OCI-LY3 (cell line): ENCODE measurements around the gene BMP7.

Experiments used
- H2AFZ ChIP-seq: fragments of 200-600, 300-600 bp; shearing (Covaris generic); 2 replicates; pipeline ENCODE4 v1.6.0; 2014; ENCODE audit warnings: antibody characterized with exemption, low read depth, low read length
- H3K27ac ChIP-seq: fragments of 200-600, 300-600 bp; sonication (generic); 2 replicates; pipeline ENCODE4 v1.5.1; 2014; ENCODE audit warnings: mild to moderate bottlenecking, low read length, moderate library complexity, mixed read lengths
- H3K27me3 ChIP-seq: fragments of 200-600, 300-600 bp; sonication (generic); 2 replicates; pipeline ENCODE4 v1.6.1; 2014; ENCODE audit warnings: low read depth, low read length, mixed read lengths
- H3K36me3 ChIP-seq: fragments of 200-600, 300-600 bp; sonication (generic); replicated peaks from 2 replicates; pipeline ENCODE3; 2014; ENCODE audit warnings: low read depth, low read length, mixed read lengths
- H3K4me1 ChIP-seq: fragments of 300-600, 200-600 bp; sonication (generic); 2 replicates; pipeline ENCODE4 v1.6.1; 2014; ENCODE audit warnings: low read length, mixed read lengths
- H3K4me2 ChIP-seq: fragments of 200-600, 300-600 bp; sonication (generic); 2 replicates; pipeline ENCODE4 v1.6.1; 2014; ENCODE audit warnings: low read length, mixed read lengths
- H3K4me3 ChIP-seq: fragments of 300-600, 200-600 bp; sonication (generic); 2 replicates; pipeline ENCODE4 v1.5.1; 2014; ENCODE audit warnings: antibody characterized with exemption, mild to moderate bottlenecking, low read length, moderate library complexity
- H3K79me2 ChIP-seq: fragments of 300-600, 200-600 bp; shearing (Covaris generic); 2 replicates; pipeline ENCODE4 v1.6.1; 2014; ENCODE audit warnings: mild to moderate bottlenecking, low read length, mixed read lengths
- H3K9ac ChIP-seq: fragments of 300-600, 200-600 bp; shearing (Covaris generic); 2 replicates; pipeline ENCODE4 v1.6.0; 2014; ENCODE audit warnings: mild to moderate bottlenecking, low read length, moderate library complexity
- H3K9me3 ChIP-seq: fragments of 200-600, 300-600 bp; shearing (Covaris generic); 2 replicates; pipeline ENCODE4 v1.6.1; 2014; ENCODE audit warnings: low read length, mixed read lengths; ENCODE audit not compliant: insufficient read depth
- H4K20me1 ChIP-seq: fragments of 200-600, 300-600 bp; sonication (generic); 2 replicates; pipeline ENCODE4 v1.6.1; 2016; ENCODE audit warnings: low read length, mixed read lengths; ENCODE audit not compliant: insufficient read depth
- CTCF ChIP-seq: fragments of 200-600, 300-600 bp; sonication (generic); IDR thresholded peaks from 2 replicates; pipeline ENCODE4 v1.5.1; 2014; ENCODE audit warnings: antibody characterized with exemption, low read length, low read depth
- EZH2phosphoT487 ChIP-seq: fragments of 200-600 bp; shearing (Covaris generic); IDR thresholded peaks from 2 replicates; pipeline ENCODE4 v1.6.1; 2018; ENCODE audit warnings: antibody characterized with exemption, mixed run types, low read depth

The BMP7 gene

GRCh38 chr20:57278457-57278856 is 12.0 kb upstream of the BMP7 start:
- H3K4me3 ChIP-seq: no peak overlapping the region
- H3K9me3 ChIP-seq: peaks cover 5% of the 10 kb centered on the region; the same call in 1 of the 2 replicates
- H3K27ac ChIP-seq: no peak overlapping the region
- H4K20me1 ChIP-seq: no peaks in the 10 kb centered on the region
- H3K4me1 ChIP-seq: no peaks in the 10 kb centered on the region
- H3K79me2 ChIP-seq: no peaks in the 10 kb centered on the region
- TF ChIP-seq CTCF (no peak), EZH2phosphoT487 (no peak)
- H3K36me3 ChIP-seq: no peaks in the 10 kb centered on the region
- no peak overlapping the region for H2AFZ ChIP-seq
- H3K4me2 ChIP-seq: no peak overlapping the region
- H3K9ac ChIP-seq: no peak overlapping the region
- H3K27me3 ChIP-seq: peaks cover 78% of the 10 kb centered on the region

GRCh38 chr20:57277398-57278105 is 11.1 kb upstream of the BMP7 start:
- H4K20me1 ChIP-seq: no peaks in the 10 kb centered on the region
- peaks cover 5% of the 10 kb centered on the region; the same call in 1 of the 2 replicates for H3K9me3 ChIP-seq
- peaks cover 71% of the 10 kb centered on the region for H3K27me3 ChIP-seq
- H3K36me3 ChIP-seq: no peaks in the 10 kb centered on the region
- no peak overlapping the region for H3K9ac ChIP-seq
- no peak overlapping the region for H2AFZ ChIP-seq
- no peak overlapping the region for H3K4me2 ChIP-seq
- no peaks in the 10 kb centered on the region for H3K4me1 ChIP-seq
- no peaks in the 10 kb centered on the region for H3K79me2 ChIP-seq
- H3K27ac ChIP-seq: no peak overlapping the region
- no peak overlapping the region for H3K4me3 ChIP-seq
- TF ChIP-seq EZH2phosphoT487 (no peak), CTCF (no peak)

- no peaks in the 10 kb centered on the region for H3K79me2 ChIP-seq
- H3K27ac ChIP-seq: no peak overlapping the region
- H3K4me2 ChIP-seq: no peak overlapping the region
- H3K27me3 ChIP-seq: peaks cover 65% of the 10 kb centered on the region
- TF ChIP-seq CTCF: no peak
- no peak for TF ChIP-seq EZH2phosphoT487
- H2AFZ ChIP-seq: no peak overlapping the region
- H3K36me3 ChIP-seq: no peaks in the 10 kb centered on the region
- H3K4me1 ChIP-seq: no peaks in the 10 kb centered on the region
- no peaks in the 10 kb centered on the region for H4K20me1 ChIP-seq
- H3K9ac ChIP-seq: no peak overlapping the region
- H3K4me3 ChIP-seq: no peak overlapping the region
- peaks cover 5% of the 10 kb centered on the region; the same call in 1 of the 2 replicates for H3K9me3 ChIP-seq
Observed at GRCh38 chr20:57276221-57276620, 9.8 kb upstream of the BMP7 start.

- Histone ChIP-seq H3K27ac (no peak overlapping the region), H4K20me1 (no peaks in the 10 kb centered on the region), H3K9me3 (peaks cover 5% of the 10 kb centered on the region; the same call in 1 of the 2 replicates), H3K36me3 (no peaks in the 10 kb centered on the region), H3K27me3 (peaks cover 64% of the 10 kb centered on the region), H3K9ac (no peak overlapping the region), H3K4me3 (no peak overlapping the region), H3K79me2 (no peaks in the 10 kb centered on the region), H3K4me1 (no peaks in the 10 kb centered on the region), H2AFZ (no peak overlapping the region), H3K4me2 (no peak overlapping the region)
- no peak for TF ChIP-seq EZH2phosphoT487
- no peak for TF ChIP-seq CTCF
Observed at GRCh38 chr20:57275813-57276212, 9.4 kb upstream of the BMP7 start.
